GM12878 (cell line): ENCODE data around the gene SFT2D2.

ENCODE experiments used
- EP300 ChIP-seq, 2 experiments: fragments of 150-350 bp in 1 of 2; IDR thresholded peaks; 2 replicates each; pipeline ENCODE4 v1.6.1; 2011 to 2012; ENCODE audit warnings: low read depth in 2 of 2, low read length in 2 of 2, borderline replicate concordance in 1 of 2, improper control_type of control experiment in 1 of 2, inconsistent platforms in 1 of 2; ENCODE audit not compliant: control insufficient read depth in 1 of 2
- EZH2 ChIP-seq: IDR thresholded peaks from 2 replicates; pipeline ENCODE4 v1.6.1; 2012; ENCODE audit warnings: low read depth, mild to moderate bottlenecking, control low read depth, inconsistent platforms, low read length, borderline replicate concordance; ENCODE audit not compliant: control insufficient read depth
- HDAC2 ChIP-seq: fragments of 200-600 bp; sonication (generic); IDR thresholded peaks from 2 replicates; pipeline ENCODE4 v1.6.1; 2017
- POLR2A ChIP-seq: IDR thresholded peaks from 2 replicates; pipeline ENCODE4 v1.6.1; 2011; ENCODE audit warnings: low read depth, mild to moderate bottlenecking, low read length
- RAD21 ChIP-seq: IDR thresholded peaks from 2 replicates; pipeline ENCODE4 v1.6.1; 2011; ENCODE audit warnings: mild to moderate bottlenecking, low read depth, low read length, moderate library complexity; ENCODE audit not compliant: insufficient read depth
- SMARCA5 ChIP-seq: fragments of 450-650 bp; IDR thresholded peaks from 2 replicates; pipeline ENCODE4 v1.6.1; 2017; ENCODE audit warnings: mild to moderate bottlenecking
- TF ChIP-seq, protein P1 (sequence below): fragments of 450-650 bp; formaldehyde crosslinking; IDR thresholded peaks from 2 replicates; pipeline ENCODE4 v1.4.0; 2022; ENCODE audit warnings: mild to moderate bottlenecking, moderate library complexity
- TF ChIP-seq, protein P2 (sequence below): IDR thresholded peaks from 2 replicates; pipeline ENCODE4 v1.6.1; 2012; ENCODE audit warnings: low read depth, low read length, improper control_type of control experiment
- TF ChIP-seq, protein P3 (sequence below), 3 experiments: IDR thresholded peaks in 2 of 3; conservative IDR thresholded peaks in 1 of 3; 2 replicates each; pipeline ENCODE4 v1.5.1; 2011; ENCODE audit warnings: low read depth in 3 of 3, low read length in 3 of 3, mild to moderate bottlenecking in 3 of 3, control low read depth in 2 of 3, moderate library complexity in 2 of 3, inconsistent platforms in 1 of 3, mixed read lengths in 1 of 3; ENCODE audit not compliant: control insufficient read depth in 2 of 3, insufficient read depth in 1 of 3; ENCODE audit errors: extremely low read depth in 1 of 3
- TF ChIP-seq, protein P4 (sequence below): IDR thresholded peaks from 2 replicates; pipeline ENCODE4 v1.6.1; 2012; ENCODE audit warnings: mild to moderate bottlenecking, low read depth, low read length
- TF ChIP-seq, protein P5 (sequence below): IDR thresholded peaks from 2 replicates; pipeline ENCODE4 v1.6.1; 2012; ENCODE audit warnings: low read length, inconsistent platforms

DNA sequence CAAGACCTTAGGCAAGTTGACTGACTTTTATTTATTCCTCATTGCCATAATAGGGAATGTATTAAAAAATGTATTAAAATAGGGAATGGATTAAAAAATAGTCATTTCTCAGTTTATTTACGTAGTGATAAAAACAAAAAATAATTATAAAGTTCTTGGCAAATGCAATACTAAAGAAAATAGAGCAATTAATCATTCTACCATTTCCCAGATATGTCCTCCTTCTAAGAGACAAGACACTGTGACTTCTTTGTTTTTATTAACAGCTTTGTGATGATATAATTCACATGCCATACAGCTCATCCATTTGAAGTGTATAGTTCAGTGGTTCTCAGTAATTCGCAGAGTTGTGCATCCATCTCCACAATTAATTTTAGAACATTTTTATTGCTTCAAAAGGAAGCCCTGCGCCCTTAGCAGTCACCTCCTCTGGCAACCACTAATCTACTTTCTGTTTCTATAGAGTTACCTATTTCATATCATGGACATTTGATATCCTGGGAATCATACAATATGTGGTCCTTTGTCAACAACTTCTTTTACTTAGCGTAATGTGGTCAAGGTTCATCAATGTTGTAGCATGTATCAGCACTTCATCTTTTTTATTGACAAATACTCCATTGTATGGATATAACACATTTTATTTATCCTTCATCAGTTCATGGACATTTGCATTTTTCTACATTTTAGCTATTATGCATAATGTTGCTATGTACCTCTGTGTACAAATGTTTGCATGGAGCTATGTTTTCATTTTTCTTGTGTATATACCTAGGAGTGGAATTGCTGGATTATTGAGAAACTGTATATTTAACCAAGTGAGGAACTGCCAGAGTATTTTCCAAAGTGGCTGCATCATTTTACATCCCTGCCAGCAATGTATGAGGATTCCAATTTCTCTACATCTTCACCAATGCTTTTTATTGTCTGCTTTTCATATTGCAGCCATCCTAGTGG, 60.4 kb downstream of the SFT2D2 start:
- TF ChIP-seq EP300 (IDR thresholded peaks at IDR 0.05; ENCODE audit: borderline replicate concordance in 1 of 2, control insufficient read depth in 1 of 2, low read depth in 2 of 2, low read length in 2 of 2): no peak
- TF ChIP-seq, protein P1, sequence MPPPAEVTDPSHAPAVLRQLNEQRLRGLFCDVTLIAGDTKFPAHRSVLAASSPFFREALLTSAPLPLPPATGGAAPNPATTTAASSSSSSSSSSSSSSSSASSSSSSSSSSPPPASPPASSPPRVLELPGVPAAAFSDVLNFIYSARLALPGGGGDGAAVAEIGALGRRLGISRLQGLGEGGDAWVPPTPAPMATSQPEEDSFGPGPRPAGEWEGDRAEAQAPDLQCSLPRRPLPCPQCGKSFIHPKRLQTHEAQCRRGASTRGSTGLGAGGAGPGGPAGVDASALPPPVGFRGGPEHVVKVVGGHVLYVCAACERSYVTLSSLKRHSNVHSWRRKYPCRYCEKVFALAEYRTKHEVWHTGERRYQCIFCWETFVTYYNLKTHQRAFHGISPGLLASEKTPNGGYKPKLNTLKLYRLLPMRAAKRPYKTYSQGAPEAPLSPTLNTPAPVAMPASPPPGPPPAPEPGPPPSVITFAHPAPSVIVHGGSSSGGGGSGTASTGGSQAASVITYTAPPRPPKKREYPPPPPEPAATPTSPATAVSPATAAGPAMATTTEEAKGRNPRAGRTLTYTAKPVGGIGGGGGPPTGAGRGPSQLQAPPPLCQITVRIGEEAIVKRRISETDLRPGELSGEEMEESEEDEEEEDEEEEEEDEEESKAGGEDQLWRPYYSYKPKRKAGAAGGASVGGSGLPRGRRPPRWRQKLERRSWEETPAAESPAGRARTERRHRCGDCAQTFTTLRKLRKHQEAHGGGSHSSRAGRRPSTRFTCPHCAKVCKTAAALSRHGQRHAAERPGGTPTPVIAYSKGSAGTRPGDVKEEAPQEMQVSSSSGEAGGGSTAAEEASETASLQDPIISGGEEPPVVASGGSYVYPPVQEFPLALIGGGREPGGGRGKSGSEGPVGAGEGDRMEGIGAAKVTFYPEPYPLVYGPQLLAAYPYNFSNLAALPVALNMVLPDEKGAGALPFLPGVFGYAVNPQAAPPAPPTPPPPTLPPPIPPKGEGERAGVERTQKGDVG (CRISPR knock-in tag): no peak
- TF ChIP-seq, protein P2, sequence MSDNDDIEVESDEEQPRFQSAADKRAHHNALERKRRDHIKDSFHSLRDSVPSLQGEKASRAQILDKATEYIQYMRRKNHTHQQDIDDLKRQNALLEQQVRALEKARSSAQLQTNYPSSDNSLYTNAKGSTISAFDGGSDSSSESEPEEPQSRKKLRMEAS: no peak
- no peak for TF ChIP-seq EZH2
- no peak for TF ChIP-seq HDAC2
- TF ChIP-seq POLR2A: no peak
- TF ChIP-seq, protein P3, sequence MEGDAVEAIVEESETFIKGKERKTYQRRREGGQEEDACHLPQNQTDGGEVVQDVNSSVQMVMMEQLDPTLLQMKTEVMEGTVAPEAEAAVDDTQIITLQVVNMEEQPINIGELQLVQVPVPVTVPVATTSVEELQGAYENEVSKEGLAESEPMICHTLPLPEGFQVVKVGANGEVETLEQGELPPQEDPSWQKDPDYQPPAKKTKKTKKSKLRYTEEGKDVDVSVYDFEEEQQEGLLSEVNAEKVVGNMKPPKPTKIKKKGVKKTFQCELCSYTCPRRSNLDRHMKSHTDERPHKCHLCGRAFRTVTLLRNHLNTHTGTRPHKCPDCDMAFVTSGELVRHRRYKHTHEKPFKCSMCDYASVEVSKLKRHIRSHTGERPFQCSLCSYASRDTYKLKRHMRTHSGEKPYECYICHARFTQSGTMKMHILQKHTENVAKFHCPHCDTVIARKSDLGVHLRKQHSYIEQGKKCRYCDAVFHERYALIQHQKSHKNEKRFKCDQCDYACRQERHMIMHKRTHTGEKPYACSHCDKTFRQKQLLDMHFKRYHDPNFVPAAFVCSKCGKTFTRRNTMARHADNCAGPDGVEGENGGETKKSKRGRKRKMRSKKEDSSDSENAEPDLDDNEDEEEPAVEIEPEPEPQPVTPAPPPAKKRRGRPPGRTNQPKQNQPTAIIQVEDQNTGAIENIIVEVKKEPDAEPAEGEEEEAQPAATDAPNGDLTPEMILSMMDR (IDR thresholded peaks at IDR 0.05 in 2 of 3, conservative IDR thresholded peaks at IDR 0.05 in 1 of 3; ENCODE audit: control insufficient read depth in 2 of 3, extremely low read depth in 1 of 3, insufficient read depth in 1 of 3, low read depth in 3 of 3, low read length in 3 of 3): no peak
- TF ChIP-seq, protein P4, sequence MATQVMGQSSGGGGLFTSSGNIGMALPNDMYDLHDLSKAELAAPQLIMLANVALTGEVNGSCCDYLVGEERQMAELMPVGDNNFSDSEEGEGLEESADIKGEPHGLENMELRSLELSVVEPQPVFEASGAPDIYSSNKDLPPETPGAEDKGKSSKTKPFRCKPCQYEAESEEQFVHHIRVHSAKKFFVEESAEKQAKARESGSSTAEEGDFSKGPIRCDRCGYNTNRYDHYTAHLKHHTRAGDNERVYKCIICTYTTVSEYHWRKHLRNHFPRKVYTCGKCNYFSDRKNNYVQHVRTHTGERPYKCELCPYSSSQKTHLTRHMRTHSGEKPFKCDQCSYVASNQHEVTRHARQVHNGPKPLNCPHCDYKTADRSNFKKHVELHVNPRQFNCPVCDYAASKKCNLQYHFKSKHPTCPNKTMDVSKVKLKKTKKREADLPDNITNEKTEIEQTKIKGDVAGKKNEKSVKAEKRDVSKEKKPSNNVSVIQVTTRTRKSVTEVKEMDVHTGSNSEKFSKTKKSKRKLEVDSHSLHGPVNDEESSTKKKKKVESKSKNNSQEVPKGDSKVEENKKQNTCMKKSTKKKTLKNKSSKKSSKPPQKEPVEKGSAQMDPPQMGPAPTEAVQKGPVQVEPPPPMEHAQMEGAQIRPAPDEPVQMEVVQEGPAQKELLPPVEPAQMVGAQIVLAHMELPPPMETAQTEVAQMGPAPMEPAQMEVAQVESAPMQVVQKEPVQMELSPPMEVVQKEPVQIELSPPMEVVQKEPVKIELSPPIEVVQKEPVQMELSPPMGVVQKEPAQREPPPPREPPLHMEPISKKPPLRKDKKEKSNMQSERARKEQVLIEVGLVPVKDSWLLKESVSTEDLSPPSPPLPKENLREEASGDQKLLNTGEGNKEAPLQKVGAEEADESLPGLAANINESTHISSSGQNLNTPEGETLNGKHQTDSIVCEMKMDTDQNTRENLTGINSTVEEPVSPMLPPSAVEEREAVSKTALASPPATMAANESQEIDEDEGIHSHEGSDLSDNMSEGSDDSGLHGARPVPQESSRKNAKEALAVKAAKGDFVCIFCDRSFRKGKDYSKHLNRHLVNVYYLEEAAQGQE: no peak
- no peak for TF ChIP-seq RAD21
- TF ChIP-seq, protein P5, sequence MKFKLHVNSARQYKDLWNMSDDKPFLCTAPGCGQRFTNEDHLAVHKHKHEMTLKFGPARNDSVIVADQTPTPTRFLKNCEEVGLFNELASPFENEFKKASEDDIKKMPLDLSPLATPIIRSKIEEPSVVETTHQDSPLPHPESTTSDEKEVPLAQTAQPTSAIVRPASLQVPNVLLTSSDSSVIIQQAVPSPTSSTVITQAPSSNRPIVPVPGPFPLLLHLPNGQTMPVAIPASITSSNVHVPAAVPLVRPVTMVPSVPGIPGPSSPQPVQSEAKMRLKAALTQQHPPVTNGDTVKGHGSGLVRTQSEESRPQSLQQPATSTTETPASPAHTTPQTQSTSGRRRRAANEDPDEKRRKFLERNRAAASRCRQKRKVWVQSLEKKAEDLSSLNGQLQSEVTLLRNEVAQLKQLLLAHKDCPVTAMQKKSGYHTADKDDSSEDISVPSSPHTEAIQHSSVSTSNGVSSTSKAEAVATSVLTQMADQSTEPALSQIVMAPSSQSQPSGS: no peak
- TF ChIP-seq SMARCA5: no peak
